NOMO-1 treated with DMSO at 0.1 percent for 48 hours (cell line): ENCODE measurements around the gene RESF1.

Source experiments
- DNase-seq: peaks from one replicate; lab custom pipeline; 2025; ENCODE audit not compliant: unreplicated experiment; lab: John Stamatoyannopoulos, UW

The RESF1 gene

DNA sequence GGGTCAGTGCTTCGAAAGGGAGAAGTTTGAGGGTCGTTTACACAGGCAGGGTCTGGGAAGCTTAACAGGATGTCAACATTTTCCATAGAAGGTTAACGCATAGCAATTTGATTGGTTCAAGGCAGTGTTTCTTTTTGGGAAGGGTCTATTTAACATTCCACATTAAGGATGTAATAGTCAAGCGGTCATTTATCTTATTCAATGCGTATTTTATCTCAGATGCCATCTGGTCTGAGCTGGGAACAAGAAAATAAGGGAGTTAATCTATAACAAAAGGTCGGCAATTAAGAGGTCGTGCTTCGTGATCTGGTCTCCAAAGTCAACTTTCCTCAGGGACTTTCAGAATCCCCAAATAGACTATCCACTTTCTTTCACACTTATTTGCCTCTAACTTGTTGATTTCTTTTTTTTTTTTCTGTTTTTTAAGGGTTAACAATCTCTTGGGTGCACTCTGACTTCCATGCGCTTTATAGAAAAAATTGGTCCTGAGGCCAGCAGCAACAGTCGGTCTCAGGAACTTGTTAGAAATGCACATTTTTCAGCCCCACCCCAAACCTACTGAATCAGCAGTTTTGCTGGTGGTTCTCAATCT lies 550 bp upstream of the RESF1 start:
- DNase-seq: no peak

DNA sequence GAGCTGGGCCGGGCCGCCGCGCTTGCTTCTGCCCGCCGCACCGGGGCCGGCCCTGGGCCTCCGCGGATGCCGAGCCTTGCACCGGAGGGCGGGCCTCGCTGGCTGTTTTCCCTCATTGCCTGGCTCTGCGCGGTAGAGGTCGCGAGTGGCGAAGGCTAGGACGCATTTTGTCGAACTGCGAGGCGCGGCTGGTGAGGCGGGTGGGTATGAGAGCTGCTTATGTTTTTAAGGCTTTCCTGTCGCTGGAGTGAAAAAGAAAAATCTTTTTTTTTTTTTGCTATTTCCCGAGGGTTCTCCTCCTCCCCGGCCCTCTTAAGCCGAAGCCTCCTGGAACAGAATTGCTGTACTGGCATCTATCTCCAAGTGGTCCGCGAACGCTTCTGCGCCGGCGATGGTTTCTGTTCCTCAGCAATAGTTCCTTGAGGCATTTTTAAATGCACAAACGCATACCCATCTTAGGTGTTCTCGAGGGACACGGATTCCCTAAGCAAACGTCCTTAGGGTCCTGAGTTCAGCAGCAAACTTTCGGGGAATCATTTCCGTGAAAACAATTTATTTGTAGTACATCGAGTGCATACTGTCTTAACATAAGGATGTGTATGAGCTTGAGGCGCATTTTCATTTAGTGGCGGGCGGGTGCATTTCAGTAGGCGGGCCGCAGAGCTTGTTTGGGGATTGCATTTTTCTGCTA lies 631 bp downstream of the RESF1 start:
- DNase-seq: peak; percentile 68

DNA sequence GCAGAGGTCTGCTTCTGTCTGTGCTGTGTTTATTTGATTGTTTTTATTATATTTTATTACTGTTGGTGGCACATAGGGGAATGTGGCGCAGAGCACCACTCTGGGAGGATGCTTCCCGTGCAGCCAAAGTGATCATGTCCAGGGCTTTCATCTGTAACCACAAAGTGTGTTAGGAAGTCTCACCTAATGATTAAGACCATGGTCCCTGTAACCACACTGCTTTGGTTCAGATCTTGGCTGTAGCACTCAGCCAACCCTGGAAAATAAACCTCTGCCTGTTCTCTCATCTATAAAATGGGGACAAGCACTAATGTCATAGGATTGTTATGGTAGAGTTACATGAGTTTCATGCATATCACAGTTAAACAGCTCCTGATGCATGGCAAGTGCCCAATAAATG lies 1.9 kb downstream of the RESF1 start:
- no peak for DNase-seq

DNA sequence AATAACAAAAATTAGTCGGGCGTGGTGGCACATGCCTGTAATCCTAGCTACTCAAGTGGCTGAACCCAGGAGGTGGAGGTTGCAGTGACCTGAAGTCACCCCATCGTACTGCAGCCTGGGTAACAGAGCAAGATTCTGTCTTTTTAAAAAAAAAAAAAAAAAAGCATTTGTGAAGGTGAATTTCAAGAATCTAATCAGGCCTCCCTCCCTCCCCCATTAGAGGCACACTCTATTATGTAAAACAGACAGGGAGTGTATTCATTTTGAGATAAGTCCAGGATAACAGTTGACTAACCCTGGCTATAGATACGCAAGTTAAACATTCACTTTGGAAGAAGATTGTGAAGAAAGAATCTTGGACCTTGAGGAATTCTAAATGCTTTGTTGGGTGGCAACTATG lies 2.9 kb downstream of the RESF1 start:
- no peak for DNase-seq

DNA sequence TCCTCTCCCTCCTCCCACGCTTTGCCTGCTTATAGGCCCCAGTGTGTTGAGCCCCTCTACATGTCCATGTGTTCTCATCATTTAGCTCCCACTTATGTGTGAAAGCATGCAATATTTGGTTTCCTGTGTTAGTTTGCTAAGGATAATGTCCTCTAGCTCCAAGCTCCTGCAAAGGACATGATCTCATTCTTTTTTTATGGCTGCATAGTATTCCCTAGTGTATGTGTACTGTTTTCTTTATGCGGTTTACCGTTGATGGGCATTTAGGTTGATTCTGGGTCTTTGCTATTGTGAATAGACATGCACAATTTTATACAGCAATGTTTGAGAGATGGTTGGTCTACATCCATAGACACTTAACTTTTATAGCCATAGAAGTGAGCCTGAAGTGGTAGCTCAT lies 5.1 kb downstream of the RESF1 start:
- no peak for DNase-seq

DNA sequence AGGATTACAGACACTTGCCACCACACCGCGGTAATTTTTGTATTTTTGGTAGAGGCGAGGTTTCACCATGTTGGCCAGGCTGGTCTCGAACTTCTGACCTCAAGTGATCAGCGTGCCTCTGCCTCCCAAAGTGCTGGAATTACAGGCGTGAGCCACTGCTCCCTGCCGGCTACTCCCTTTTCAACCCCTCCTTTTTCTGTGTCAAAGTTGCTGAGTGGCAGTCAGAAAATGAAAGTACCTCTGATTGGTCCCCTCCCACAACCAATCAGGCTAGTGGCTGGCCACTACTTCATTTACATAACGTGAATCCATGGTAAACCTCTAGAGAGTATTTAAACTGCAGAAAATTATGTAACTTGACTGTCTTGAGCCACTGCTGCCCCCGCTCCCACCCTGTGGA lies 5.9 kb downstream of the RESF1 start:
- no peak for DNase-seq

DNA sequence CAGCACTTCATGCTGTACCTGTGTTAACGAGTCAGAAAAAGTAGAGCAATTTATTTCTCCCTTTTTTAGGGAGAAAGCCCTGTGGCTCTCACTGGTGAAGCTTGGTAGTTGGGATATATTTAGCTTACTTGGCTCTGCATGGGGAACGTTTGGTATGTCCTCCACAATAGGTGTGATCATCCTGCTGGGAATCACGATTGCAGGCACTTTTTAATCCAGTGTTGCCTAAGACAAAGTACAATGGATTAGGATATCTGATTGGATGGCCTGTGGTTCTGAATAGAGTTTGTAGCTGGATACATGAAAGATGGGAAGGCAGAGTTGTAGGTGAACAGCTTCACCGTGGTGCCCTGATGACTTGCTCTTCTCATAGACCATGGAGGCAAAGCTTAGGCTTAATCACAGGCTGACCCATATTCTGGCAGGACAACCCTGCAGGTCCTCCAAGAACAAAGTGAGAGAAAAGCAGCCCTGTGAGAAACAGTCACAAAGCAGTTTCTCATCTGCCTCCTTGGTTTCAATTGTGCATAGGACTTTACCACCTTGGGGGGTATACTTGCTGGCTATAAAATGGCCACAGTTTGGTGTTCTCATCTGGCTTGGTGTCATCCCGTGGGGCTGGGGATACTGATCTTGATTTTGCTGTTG lies 7.5 kb downstream of the RESF1 start:
- no peak for DNase-seq

DNA sequence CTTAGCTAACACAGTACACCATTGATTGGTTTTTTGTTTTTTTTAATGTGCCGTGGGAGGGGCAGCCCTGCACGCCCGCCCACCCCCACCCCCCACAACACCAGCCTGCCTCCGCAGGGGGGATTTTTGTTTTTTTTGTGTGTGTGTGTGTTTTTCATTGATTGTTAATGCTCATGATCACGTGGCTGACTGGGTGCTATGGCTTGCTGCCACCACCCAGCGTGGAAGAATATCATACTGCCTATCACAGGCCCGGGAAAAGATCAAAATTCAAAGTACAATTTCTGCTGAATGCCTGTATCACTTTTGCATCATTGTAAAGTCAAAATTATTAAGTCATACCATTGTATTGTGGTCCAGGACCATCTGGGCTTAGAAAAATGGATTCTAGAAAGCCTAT lies 8.3 kb downstream of the RESF1 start:
- no peak for DNase-seq

DNA sequence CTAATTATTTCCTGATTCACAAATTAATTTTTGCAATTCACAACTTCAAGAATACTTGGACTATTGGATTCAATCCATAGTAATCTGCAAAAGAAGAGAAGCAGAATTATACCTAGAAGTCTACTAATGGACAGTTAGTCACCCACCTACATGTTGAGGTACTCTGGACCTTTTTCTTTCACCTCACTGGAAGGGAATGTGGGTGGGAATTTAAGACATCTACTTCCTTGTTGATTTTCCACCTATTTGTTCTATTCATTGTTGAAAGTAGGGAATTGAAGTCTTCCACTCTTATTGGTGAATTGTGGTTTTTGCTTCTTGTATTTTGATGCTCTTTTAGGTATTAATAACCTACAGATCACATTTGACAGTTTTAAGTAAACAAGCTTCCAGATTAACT lies 11.0 kb downstream of the RESF1 start:
- no peak for DNase-seq

DNA sequence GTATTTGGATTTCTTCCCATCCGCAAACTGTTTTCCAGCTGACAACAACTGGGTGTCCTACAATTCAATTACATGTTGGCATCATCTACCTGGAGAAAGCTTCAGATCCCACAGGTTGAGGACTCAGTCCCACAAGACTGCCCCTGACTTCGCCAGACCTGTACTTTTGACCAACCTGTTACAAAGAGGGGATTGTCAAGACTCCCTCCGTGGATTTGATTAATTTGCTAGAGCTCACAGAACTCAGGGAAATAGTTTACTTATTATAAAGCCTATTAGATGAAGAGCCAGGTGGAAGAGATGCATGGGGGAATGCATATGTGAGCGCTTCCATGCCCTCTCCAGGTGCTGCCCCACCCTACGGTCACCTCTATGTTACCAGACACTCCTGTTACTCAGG lies 14.6 kb downstream of the RESF1 start:
- DNase-seq: no peak

DNA sequence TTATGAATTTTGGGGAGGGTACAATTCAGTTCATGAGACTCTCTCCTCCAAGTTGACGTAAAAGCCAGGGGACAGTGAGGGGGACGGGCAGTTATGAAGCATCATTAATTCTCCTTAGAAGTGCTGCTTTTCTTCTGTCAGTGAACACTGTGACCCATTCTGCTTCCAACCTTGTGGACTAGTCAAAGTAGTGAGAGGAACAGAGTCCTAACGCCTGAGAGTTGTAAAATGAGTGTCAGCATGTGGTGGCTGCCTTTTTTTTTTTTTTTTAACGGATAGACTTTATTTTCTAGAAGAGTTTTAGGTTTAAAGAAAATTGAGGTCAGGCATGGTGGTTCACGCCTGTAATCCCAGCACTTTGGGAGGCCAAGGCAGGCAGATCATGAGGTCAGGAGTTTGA lies 15.5 kb downstream of the RESF1 start:
- no peak for DNase-seq

DNA sequence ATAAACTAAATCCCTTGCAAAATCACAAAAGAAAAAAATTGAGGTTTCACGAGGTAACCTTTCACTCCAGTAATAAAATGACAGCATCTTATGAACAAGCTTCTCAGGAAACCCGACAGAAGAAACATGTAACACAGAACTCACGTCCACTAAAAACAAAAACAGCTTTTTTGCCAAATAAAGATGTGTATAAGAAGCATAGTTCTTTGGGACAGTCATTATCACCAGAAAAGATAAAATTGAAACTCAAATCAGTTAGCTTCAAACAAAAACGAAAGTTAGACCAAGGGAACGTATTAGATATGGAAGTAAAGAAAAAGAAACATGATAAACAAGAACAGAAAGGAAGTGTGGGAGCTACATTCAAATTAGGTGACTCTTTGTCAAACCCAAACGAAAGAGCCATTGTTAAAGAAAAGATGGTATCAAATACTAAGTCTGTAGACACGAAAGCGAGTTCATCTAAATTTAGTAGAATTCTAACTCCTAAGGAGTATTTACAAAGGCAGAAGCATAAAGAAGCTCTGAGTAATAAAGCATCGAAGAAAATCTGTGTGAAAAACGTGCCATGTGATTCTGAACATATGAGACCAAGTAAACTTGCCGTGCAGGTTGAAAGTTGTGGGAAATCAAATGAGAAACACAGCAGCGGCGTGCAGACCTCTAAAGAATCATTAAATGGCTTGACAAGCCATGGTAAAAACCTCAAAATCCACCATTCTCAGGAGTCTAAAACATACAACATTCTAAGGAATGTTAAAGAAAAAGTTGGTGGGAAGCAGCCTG lies 25.8 kb downstream of the RESF1 start:
- DNase-seq: no peak

DNA sequence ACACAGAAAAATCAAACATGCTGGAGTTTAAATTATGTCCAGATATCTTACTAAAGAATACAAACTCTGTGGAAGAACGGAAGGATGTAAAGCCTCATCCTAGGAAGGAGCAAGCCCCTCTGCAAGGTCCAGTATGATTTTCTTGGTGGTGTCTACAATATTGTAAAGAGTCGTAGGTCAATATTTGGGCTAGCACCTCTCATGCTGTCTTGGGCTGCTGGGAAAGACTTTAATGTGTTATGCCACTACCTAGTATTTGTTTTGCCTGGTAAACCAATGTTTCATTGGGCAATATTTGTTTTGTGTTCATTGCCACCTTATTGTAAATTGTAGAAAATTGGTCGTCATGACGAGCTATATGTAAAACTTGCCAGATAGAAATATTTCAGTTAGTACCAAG lies 26.6 kb downstream of the RESF1 start:
- DNase-seq: no peak

DNA sequence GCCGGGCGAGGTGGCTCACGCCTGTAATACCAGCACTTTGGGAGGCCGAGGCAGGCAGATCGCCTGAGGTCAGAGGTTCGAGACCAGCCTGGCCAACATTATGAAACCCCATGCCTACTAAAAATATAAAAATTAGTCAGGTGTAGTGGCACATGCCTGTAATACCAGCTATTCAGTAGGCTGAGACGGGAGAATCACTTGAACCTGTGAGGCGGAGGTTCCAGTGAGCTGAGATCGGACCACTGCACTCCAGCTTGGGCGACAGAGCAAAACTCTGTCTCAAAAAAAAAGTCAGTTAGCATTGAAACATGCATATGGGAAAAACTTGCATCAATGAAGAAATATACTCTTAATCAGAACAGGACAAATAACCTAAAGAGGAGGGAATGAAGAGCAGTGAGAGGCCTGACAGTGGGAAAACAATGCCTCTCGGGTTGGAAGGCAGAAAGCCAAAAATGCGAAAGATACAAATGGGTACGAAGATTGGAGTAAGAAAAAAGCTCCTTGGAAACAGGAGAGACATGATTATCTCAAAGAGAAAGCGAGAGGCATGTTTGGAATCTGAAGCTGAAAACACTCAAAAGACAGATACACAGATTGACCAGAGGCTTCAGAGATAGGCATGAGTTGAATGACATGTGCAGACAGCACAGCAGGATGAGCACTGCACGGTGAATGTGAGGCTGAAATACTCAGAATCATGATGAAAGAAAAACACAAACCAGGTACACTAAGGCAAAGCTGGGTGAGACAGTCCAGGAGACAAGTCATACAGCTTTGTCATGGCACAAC lies 30.6 kb downstream of the RESF1 start:
- DNase-seq: no peak

DNA sequence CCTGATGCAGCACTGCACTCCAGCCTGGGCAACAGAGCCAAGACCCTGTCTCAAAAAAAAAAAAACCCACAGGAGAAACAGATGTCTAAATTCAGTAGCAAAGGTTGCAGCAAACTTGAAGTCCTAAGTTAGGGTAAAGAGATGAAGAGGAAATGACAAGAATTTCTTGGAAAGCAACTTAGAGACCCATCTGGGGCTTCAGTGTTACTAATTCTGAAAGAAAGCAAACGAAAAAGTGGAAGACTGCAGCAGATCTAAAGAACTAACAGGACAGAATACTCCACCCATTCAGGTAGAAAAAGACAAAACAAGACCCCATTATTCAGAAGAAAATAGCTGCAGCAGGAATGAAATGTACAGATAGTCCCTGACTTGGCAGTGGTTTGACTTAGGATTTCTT lies 31.9 kb downstream of the RESF1 start:
- no peak for DNase-seq

DNA sequence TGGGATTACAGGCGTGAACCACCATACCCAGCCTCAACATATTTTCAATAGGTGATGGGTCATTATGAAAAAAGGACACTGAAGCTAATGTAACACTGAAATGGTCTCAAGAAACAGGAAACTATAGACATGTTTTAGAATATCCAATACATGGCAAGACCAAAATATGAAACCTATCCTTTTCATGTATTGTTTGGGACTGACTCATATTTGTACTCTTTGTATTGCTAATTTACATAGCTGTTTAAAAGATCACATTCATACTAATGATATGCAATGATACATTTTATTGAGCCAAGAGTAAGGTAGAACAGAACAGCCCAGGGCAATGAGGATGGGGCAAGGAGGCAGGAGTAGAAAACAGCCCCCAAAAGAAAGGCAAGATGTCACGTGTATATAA lies 32.6 kb downstream of the RESF1 start:
- DNase-seq: no peak

DNA sequence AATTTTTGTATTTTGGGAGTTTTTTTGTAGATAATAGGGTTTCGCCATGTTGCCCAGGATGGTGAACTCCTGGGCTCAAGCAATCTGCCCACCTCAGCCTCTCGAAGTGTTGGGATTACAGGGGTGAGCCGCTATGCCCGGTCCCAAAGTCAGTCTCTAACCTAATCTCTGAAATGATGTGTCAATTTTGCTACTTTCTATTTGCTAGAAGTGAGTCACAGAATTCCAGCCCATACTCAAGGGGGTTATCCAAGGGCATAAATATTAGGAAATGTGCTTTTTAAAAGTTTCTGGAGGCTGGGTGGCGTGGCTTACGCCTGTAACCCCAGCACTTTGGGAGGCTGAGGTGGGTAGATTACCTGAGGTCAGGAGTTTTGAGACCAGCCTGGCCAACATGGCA lies 40.5 kb downstream of the RESF1 start:
- DNase-seq: no peak

DNA sequence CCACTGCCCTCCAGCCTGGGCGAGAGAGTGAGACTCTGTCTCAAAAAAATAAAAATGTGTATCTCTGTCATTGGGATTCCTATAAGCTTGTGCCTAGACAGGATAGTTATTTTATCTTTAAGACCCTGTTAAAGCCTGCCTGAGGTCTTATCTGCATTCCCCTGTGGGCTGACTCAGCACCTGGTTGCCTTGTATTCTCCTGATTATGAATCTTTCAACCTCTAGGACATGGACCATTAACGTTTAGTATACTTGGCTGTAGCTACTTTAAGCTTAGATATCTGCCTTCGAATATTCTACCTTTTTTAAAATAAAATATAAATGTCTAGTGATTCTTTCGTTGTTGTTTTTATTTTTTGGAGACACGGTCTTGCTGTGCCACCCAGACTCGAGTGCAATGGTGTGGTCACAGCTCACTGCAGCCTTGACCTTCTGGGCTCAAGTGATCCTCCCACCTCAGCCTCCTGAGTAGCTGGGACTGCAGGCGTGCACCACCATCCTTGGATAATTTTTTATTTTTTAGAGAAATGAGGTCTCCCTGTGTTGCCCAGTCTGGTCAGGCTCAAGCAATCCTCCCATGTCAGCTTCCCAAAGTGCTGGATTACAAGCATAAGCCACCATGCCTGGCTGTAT lies 41.3 kb downstream of the RESF1 start:
- DNase-seq: no peak

DNA sequence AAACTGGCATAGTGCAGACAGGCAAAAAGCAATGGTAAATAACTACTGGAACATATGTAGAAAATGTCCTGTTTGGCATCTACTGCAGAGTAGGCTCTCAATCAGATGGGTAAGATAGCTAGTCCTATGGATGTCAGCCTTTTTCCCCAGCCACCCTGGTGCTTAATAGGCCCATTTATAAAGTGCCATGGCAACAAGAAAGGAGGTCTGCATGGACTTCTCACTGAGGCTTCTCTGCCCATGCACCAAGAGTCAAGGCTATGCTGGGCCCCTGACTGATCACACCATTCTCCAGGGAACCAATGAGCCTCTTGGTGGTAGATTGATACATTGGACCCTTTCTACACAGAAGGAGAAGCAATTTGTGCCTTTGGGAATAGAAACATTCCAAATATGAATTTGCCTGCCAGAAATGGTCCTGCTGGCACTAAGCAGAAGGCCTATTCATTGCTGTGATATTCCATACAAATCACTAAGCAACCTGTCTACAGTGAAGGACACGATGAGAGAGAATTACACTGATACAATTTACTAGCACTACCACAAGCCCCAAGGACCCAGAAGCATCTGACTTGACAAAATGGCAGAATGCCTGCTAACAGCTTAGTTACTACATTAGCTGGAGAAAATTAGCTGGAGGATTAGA lies 43.8 kb downstream of the RESF1 start:
- no peak for DNase-seq

DNA sequence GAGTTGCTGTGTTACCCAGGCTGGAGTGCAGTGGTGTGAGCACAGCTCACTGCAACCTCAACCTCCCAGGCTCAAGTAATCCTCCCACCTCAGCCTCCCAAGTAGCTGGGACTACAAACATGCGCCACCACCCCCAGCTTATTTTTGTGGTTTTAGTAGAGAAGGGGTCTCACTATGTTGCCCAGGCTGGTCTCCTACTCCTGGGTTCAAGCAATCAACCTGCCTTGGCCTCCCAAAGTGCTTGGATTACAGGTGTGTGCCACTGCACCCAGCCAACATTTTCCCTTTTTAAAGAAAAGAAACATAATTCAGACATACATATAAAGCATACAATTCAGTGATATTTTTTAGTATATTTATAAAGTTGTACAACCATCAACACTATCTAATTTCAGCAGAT lies 44.4 kb downstream of the RESF1 start:
- no peak for DNase-seq
